ENCODE measurements around the gene ROBO2. TPM values are rescaled to one million over a fixed set of nuclear protein-coding genes. Genes with fewer than 3 reads are reported as not detected.

Gene ROBO2
- total RNA-seq, 4 donors from 2014 or later = 4.7 to 8.4 (median 6.6) TPM

DNA sequence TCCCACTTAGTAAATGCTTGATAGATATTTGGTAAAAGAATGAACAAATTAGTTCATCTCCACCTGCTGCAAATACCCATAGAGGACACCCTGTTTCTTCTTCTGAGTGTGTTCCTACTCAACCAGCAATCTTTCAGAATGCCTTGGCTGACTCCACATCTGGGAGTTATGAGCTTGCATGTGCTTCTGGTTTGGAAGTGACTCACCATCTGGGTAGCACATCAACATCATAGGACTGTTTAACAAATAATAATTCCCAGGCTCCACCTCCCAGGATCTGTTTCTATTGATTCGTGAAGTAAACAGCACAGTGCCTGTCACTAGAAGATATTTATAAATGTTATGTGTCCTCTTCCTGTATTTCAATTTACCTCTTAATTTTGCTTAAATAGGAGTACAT lies 580.1 kb downstream of the ROBO2 start:
- no peaks in the 10 kb centered on the region for H3K9me3 ChIP-seq
- H3K27ac ChIP-seq = no peak overlapping the region
- intact Hi-C loops (cut with DNase I) = no loop called here
- TF ChIP-seq, protein P1, sequence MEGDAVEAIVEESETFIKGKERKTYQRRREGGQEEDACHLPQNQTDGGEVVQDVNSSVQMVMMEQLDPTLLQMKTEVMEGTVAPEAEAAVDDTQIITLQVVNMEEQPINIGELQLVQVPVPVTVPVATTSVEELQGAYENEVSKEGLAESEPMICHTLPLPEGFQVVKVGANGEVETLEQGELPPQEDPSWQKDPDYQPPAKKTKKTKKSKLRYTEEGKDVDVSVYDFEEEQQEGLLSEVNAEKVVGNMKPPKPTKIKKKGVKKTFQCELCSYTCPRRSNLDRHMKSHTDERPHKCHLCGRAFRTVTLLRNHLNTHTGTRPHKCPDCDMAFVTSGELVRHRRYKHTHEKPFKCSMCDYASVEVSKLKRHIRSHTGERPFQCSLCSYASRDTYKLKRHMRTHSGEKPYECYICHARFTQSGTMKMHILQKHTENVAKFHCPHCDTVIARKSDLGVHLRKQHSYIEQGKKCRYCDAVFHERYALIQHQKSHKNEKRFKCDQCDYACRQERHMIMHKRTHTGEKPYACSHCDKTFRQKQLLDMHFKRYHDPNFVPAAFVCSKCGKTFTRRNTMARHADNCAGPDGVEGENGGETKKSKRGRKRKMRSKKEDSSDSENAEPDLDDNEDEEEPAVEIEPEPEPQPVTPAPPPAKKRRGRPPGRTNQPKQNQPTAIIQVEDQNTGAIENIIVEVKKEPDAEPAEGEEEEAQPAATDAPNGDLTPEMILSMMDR (IDR thresholded peaks at IDR 0.05) = no peak
- no peak for TF ChIP-seq POLR2A (IDR thresholded peaks at IDR 0.05)
- no peaks in the 10 kb centered on the region for H3K27me3 ChIP-seq
- no peaks in the 10 kb centered on the region for H3K36me3 ChIP-seq
- DNase-seq = no peak
- no peak overlapping the region for H3K4me3 ChIP-seq
- H3K4me1 ChIP-seq = no peaks in the 10 kb centered on the region
- 69 to 82% methylated on average over 1 of the region's 1 CpG for WGBS, 2 donors

DNA sequence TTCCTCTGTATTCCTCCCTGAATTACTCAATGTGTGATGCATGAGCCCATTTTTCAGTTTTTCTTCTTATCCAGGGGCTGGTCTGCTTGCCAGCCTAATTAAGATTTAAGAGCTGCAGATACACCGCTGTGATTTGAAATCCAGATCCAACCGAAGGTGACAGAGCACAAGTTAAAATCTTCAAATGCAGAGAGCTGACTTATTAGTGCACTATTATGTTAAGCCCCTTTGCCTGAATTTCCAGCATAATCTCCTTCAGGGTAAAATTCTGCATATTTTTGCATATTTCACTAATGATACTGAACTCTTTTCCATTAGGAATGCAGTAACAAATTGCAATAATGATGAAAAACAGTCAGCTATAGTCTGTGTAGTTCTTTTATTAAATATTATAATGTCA lies 583.6 kb downstream of the ROBO2 start:
- WGBS, 2 donors = 86 to 97% methylated on average over 2 of the region's 2 CpGs

DNA sequence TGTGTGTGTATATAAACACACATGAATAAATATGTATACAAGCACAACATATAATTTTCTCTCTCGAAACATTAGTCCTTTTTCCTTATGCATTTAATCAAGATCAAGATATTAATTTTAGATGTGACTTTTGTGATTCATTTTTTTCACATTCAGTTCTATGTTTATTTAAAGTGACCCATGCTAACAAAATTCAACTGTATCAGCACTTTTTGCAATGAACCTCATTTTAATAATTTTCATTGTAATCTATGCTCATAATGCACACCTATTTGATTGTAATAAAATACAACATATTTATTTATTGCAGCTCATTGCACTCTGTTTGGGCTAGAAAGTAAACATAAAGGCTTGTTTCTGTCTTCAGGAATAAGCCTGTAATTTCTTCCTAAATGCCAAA lies 586.3 kb downstream of the ROBO2 start:
- Histone ChIP-seq H3K4me1 (no peaks in the 10 kb centered on the region), H3K4me3 (no peak overlapping the region), H3K9me3 (no peaks in the 10 kb centered on the region), H3K27me3 (no peaks in the 10 kb centered on the region), H3K27ac (no peak overlapping the region), H3K36me3 (no peaks in the 10 kb centered on the region)
- intact Hi-C loops (cut with DNase I) = no loop called here
- TF ChIP-seq, protein P1 (IDR thresholded peaks at IDR 0.05) = no peak
- no peak for TF ChIP-seq POLR2A (IDR thresholded peaks at IDR 0.05)
- WGBS, 2 donors = 85 to 88% methylated on average over 1 of the region's 1 CpG
- no peak for DNase-seq

More for the DNA sequence above, 583.6 kb downstream of the ROBO2 start:
- Histone ChIP-seq H3K4me3 (no peak overlapping the region), H3K36me3 (no peaks in the 10 kb centered on the region), H3K27me3 (no peaks in the 10 kb centered on the region), H3K27ac (no peak overlapping the region), H3K4me1 (no peaks in the 10 kb centered on the region), H3K9me3 (no peaks in the 10 kb centered on the region)
- no peak for DNase-seq
- intact Hi-C loops (cut with DNase I) = no loop called here
- TF ChIP-seq, protein P1 (IDR thresholded peaks at IDR 0.05) = no peak
- TF ChIP-seq POLR2A (IDR thresholded peaks at IDR 0.05) = no peak

DNA sequence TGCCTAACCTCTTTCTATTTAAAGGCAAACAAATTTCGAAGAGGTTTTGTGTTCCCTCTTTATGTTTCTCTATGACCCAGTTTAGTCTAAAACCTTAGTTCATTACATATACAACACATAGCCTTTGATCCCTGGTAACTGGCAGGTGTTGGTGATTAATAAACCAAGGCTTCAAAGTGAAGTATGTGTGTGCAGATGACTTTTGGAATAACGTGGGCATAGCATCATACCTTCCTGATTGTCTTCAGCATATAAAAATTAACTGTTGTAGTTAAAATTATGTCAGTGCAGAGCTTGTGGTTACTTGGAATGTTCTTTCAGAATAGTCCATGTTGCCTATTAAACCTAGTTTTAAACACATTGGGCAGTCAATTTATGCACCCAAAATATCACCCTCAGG lies 608.3 kb downstream of the ROBO2 start:
- H3K36me3 ChIP-seq = no peaks in the 10 kb centered on the region
- no peak overlapping the region for H3K4me3 ChIP-seq
- DNase-seq = no peak
- no peaks in the 10 kb centered on the region for H3K4me1 ChIP-seq
- no peaks in the 10 kb centered on the region for H3K9me3 ChIP-seq
- WGBS, 2 donors = 14 to 31% methylated on average over 2 of the region's 2 CpGs
- no peaks in the 10 kb centered on the region for H3K27me3 ChIP-seq
- intact Hi-C loops (cut with DNase I) = no loop called here
- no peak for TF ChIP-seq POLR2A (IDR thresholded peaks at IDR 0.05)
- TF ChIP-seq, protein P1 (IDR thresholded peaks at IDR 0.05) = no peak
- no peak overlapping the region for H3K27ac ChIP-seq

DNA sequence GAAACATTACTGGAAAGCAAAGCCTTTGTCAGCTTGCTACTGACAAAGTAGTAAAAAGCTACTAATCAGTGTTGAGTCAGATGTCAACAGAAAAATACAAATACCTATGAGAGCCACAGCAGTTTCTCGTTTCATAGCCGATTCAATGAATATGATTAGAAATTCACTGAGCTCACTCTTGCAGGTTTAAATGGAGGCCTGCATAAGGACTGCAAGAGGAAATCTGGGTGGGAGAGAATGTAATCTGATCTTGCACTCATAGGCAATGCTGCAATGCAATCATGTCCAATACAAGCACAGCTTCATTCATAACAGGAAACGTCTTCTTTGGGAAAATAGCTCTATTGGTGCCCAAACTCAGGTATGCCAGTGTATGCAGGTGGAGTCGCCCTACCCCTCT lies 608.8 kb downstream of the ROBO2 start:
- H3K4me3 ChIP-seq = no peak overlapping the region
- no peak for DNase-seq
- no peaks in the 10 kb centered on the region for H3K4me1 ChIP-seq
- H3K36me3 ChIP-seq = no peaks in the 10 kb centered on the region
- intact Hi-C loops (cut with DNase I) = no loop called here
- 52 to 63% methylated on average over 4 of the region's 4 CpGs for WGBS, 2 donors
- H3K9me3 ChIP-seq = no peaks in the 10 kb centered on the region
- no peak for TF ChIP-seq POLR2A (IDR thresholded peaks at IDR 0.05)
- TF ChIP-seq, protein P1 (IDR thresholded peaks at IDR 0.05) = no peak
- no peak overlapping the region for H3K27ac ChIP-seq
- H3K27me3 ChIP-seq = no peaks in the 10 kb centered on the region

Measured in esophagus squamous epithelium (tissue), 5 donors.